B cell (primary cell): Measurements from ENCODE around the gene C1orf35. TPM values are rescaled to one million over a fixed set of nuclear protein-coding genes. Genes with fewer than 3 reads are reported as not detected.
A peak's percentile ranks its signal among the peaks of the same experiment; 100 is the strongest.

Experiments
- ATAC-seq: fragments of 200-7000 bp; cut with Tn5 transposase; one replicate; pipeline ENCODE4 v1.10.0; 2021; ENCODE audit warnings: low read depth, mild to moderate bottlenecking, moderate number of reproducible peaks, moderate library complexity
- CTCF ChIA-PET: fragments of 350-600 bp; sonication (Branson Sonifier 250); formaldehyde crosslinking; loops from one replicate; lab custom pipeline; 2021; ENCODE audit warnings: antibody characterized with exemption, inconsistent platforms; lab: Charles Lee
- POLR2A ChIA-PET: fragments of 350-600 bp; sonication (Branson Sonifier 250); formaldehyde crosslinking; loops from one replicate; lab custom pipeline; 2021; ENCODE audit warnings: antibody characterized with exemption; lab: Charles Lee
- DNase-seq: peaks from one replicate; pipeline ENCODE4 v3.0.0; 2013
- H2AFZ ChIP-seq: 2 replicates; pipeline ENCODE4 v1.6.1; 2012; ENCODE audit warnings: mild to moderate bottlenecking, low read depth, low read length; ENCODE audit not compliant: insufficient read depth, poor library complexity, severe bottlenecking
- H3K27ac ChIP-seq, 2 donors: 1 replicate in 1 of 2; 2 replicates in 1 of 2; pipeline ENCODE4 v1.5.1; 2012 to 2013; ENCODE audit warnings: low read length in 2 of 2, mild to moderate bottlenecking in 2 of 2, moderate library complexity in 1 of 2
- H3K27me3 ChIP-seq, 4 experiments: fragments of 200-600 bp in 1 of 4; sonication (generic) in 1 of 4; replicated peaks in 1 of 4; 1 replicate in 2 of 4; 2 replicates in 2 of 4; pipeline versions ENCODE4 v1.6.1 to v1.7.0; 2013 to 2016; ENCODE audit warnings: low read length in 3 of 4, mild to moderate bottlenecking in 2 of 4, mixed read lengths in 1 of 4, moderate library complexity in 1 of 4; ENCODE audit not compliant: insufficient read depth in 4 of 4, control insufficient read depth in 3 of 4; ENCODE audit errors: control extremely low read depth in 1 of 4
- H3K36me3 ChIP-seq, 2 experiments: replicated peaks in 1 of 2; 1 replicate in 1 of 2; 2 replicates in 1 of 2; pipeline versions ENCODE4 v1.6.1 to v1.7.1; 2013; ENCODE audit warnings: low read length in 1 of 2; ENCODE audit not compliant: insufficient read depth in 2 of 2, control insufficient read depth in 1 of 2; ENCODE audit errors: control extremely low read depth in 1 of 2, extremely low read depth in 1 of 2
- H3K4me1 ChIP-seq, 2 donors: fragments of 200-600 bp in 1 of 2; sonication (generic) in 1 of 2; 1 replicate in 1 of 2; 2 replicates in 1 of 2; pipeline versions ENCODE4 v1.5.1 to v1.6.1; 2013 to 2017; ENCODE audit warnings: low read length in 2 of 2; ENCODE audit not compliant: control insufficient read depth in 2 of 2, insufficient read depth in 2 of 2
- H3K4me2 ChIP-seq: replicated peaks from 2 replicates; pipeline ENCODE3; 2012; ENCODE audit warnings: mild to moderate bottlenecking, low read depth, low read length; ENCODE audit not compliant: poor library complexity, severe bottlenecking
- H3K4me3 ChIP-seq, 5 experiments: fragments of 200-600 bp in 1 of 5; sonication (generic) in 1 of 5; 1 replicate in 3 of 5; 2 replicates in 2 of 5; pipeline versions ENCODE4 v1.5.1 to v1.7.0; 2011 to 2016; ENCODE audit warnings: low read length in 4 of 5, mild to moderate bottlenecking in 4 of 5, low read depth in 2 of 5, control low read depth in 1 of 5, moderate library complexity in 1 of 5; ENCODE audit not compliant: insufficient read depth in 1 of 5; ENCODE audit errors: control extremely low read depth in 1 of 5, extremely low read depth in 1 of 5
- H3K79me2 ChIP-seq: fragments of 200-600 bp; sonication (generic); one replicate; pipeline ENCODE4 v1.6.0; 2016; ENCODE audit warnings: low read length; ENCODE audit not compliant: control insufficient read depth, insufficient read depth
- H3K9ac ChIP-seq: fragments of 200-600 bp; sonication (generic); 2 replicates; pipeline ENCODE4 v1.6.1; 2017; ENCODE audit warnings: mild to moderate bottlenecking, low read length, moderate library complexity
- H3K9me3 ChIP-seq, 3 donors: one replicate each; pipeline versions ENCODE4 v1.6.1 to v1.7.1; 2013; ENCODE audit warnings: low read length in 2 of 3; ENCODE audit not compliant: control insufficient read depth in 2 of 3, insufficient read depth in 1 of 3; ENCODE audit errors: control extremely low read depth in 1 of 3
- H4K20me1 ChIP-seq: 2 replicates; pipeline ENCODE4 v1.6.0; 2012; ENCODE audit warnings: mild to moderate bottlenecking, low read length; ENCODE audit not compliant: insufficient read depth, control insufficient read depth, poor library complexity, severe bottlenecking
- H3K27ac Mint-ChIP-seq: one replicate; pipeline ENCODE4 v1.8.0; 2021; ENCODE audit warnings: mixed read lengths
- H3K27me3 Mint-ChIP-seq: one replicate; pipeline ENCODE4 v1.8.0; 2021; ENCODE audit warnings: mixed read lengths
- H3K4me1 Mint-ChIP-seq: one replicate; pipeline ENCODE4 v1.8.0; 2021; ENCODE audit warnings: mixed read lengths
- H3K4me3 Mint-ChIP-seq: one replicate; pipeline ENCODE4 v1.8.0; 2021; ENCODE audit warnings: mixed read lengths
- H3K9me3 Mint-ChIP-seq: one replicate; pipeline ENCODE4 v1.8.0; 2022; ENCODE audit warnings: mixed read lengths; ENCODE audit not compliant: insufficient read depth
- CTCF ChIP-seq: fragments of 200-600 bp; IDR thresholded peaks from one replicate; pipeline ENCODE4 v1.8.0; 2022; ENCODE audit warnings: antibody characterized with exemption, mild to moderate bottlenecking
- EZH2 ChIP-seq: IDR thresholded peaks from 2 replicates; pipeline ENCODE4 v1.6.1; 2012; ENCODE audit warnings: borderline replicate concordance, low read depth, mild to moderate bottlenecking, moderate library complexity, low read length; ENCODE audit not compliant: insufficient read depth, poor library complexity, severe bottlenecking
- WGBS: methylation state at CpG from one replicate; pipeline ENCODE4 v1.1.5; 2013; ENCODE audit warnings: missing lambda C conversion rate; ENCODE audit not compliant: insufficient coverage; 5-methylcytosine and 5-hydroxymethylcytosine counted together
- intact Hi-C: fragments of 100-400 bp; cut with micrococcal nuclease; formaldehyde crosslinking; loops from one replicate; pipeline ENCODE4 v1.10.0; 2022
- polyA plus RNA-seq: library from polyadenylated mRNA; depleted of rRNA; stranded (reverse); fragments of >200 nt; gene quantifications from 2 replicates; pipeline ENCODE4 v1.2.3, GENCODE V29; 2012
- total RNA-seq, 2 donors: library from RNA; stranded (reverse); fragments of 120-200 nt in 1 of 2; gene quantifications; 1 replicate in 1 of 2; 2 replicates in 1 of 2; pipeline versions ENCODE4 v1.2.3 to v1.2.4, GENCODE V29; 2013 to 2022

Gene C1orf35
- total and polyA plus RNA-seq, 2 donors (not counting 1 experiment from before 2014, with no cell fraction given) = 24.1 to 41.0 TPM

- H3K79me2 ChIP-seq = peaks cover 37% of the 10 kb centered on the region
- peaks cover 0 to 21% of the 10 kb centered on the region in 2 experiments for H3K36me3 ChIP-seq
- H3K4me1 ChIP-seq = peaks cover 34 to 48% of the 10 kb centered on the region in 2 donors
- intact Hi-C loops = loop anchor here (10.0 kb wide), 2 partner anchors 169 to 1399 kb away; partner anchors contain the start of gene NUP133
- no peaks in the 10 kb centered on the region for H3K27me3 ChIP-seq
- peaks cover 44% of the 10 kb centered on the region for H3K4me1 Mint-ChIP-seq
- H3K4me3 ChIP-seq = no peak overlapping the region
- H3K9me3 ChIP-seq = no peaks in the 10 kb centered on the region
- ChIA-PET CTCF (no interaction called here), POLR2A (interaction anchor here (0.5 to 1.5 kb wide), 3 partner anchors 23 to 61 kb away, joined by 3 to 5 read pairs (median 3); partner anchors contain the start of gene ARF1)
- H3K9ac ChIP-seq = no peak overlapping the region
- no peak for ATAC-seq
- peaks cover 19% of the 10 kb centered on the region for H4K20me1 ChIP-seq
- H2AFZ ChIP-seq = no peak overlapping the region
- TF ChIP-seq EZH2 (no peak), CTCF (no peak)
- H3K27me3 Mint-ChIP-seq = no peaks in the 10 kb centered on the region
- no peaks in the 10 kb centered on the region for H3K9me3 Mint-ChIP-seq
- no peak overlapping the region for H3K27ac ChIP-seq
- 91% methylated on average over 9 of the region's 9 CpGs for WGBS
- no peak overlapping the region for H3K27ac Mint-ChIP-seq
- no peak overlapping the region for H3K4me2 ChIP-seq
- DNase-seq = no peak
- H3K4me3 Mint-ChIP-seq = peak overlapping the region; percentile 23
Measured at GRCh38 chr1:228105270-228105995, 2.3 kb upstream of the C1orf35 start.
